ENCODE measurements around the gene PTPRZ1.

The PTPRZ1 gene

DNA sequence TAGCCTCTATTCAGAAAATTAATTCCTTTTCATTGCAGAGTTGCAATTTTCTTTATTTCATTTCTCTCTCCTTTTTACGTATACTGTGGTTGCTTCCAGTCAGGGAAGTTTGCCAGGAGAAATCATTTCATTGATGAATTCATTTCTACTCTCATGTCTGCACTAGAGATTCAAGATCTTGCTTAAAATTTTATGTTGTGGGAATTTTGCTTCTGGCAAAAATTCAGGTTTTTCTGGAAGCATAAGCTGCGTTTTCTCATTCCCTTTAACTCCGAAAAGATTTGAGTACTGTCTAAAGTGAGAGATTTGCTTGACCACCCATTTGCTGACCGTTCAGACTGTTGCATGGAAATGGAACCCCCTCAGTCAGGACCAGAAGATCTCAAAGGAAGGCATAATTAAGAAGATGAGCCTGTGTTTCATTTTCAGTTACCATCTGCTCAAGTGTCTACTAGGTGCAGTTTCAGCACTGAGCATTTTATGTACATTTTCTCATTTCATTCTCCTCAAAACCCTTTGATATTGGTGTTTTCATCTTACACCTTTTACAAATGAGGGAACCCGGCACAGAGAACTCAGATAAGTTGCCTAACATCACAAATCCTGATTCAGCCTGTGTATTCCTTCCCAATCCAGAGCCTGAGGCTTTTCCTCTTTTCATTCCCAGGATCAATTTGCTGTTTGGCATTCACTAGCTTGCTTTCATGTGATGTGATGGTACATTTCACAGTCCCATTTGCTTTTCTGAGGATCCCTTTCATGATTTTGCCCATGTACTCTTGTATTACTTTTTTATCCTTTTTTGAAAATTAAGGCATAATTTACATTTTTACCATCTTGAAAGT lies 3.9 kb downstream of the PTPRZ1 start:
- TF ChIP-seq TCF4 (CRISPR knock-in tag; IDR thresholded peaks at IDR 0.05; ENCODE audit: borderline replicate concordance) (no peak), ESRRG (CRISPR knock-in tag; IDR thresholded peaks at IDR 0.05) (no peak), CREB5 (CRISPR knock-in tag; IDR thresholded peaks at IDR 0.05; ENCODE audit: low read depth) (no peak), GLIS3 (CRISPR knock-in tag; IDR thresholded peaks at IDR 0.05) (no peak), ZNF8 (CRISPR knock-in tag; IDR thresholded peaks at IDR 0.05) (no peak), TOX (CRISPR knock-in tag; IDR thresholded peaks at IDR 0.05; ENCODE audit: borderline replicate concordance) (no peak), OSR1 (CRISPR knock-in tag; IDR thresholded peaks at IDR 0.05) (no peak), ISL1 (CRISPR knock-in tag; IDR thresholded peaks at IDR 0.05) (no peak), ZC3H10 (CRISPR knock-in tag; IDR thresholded peaks at IDR 0.05) (no peak), ZFP30 (CRISPR knock-in tag; IDR thresholded peaks at IDR 0.05) (no peak), CSDC2 (CRISPR knock-in tag; IDR thresholded peaks at IDR 0.05) (no peak), ZFP3 (CRISPR knock-in tag; IDR thresholded peaks at IDR 0.05) (no peak), ZNF565 (CRISPR knock-in tag; conservative IDR thresholded peaks at IDR 0.05; ENCODE audit: low read depth) (no peak), CSRNP3 (CRISPR knock-in tag; IDR thresholded peaks at IDR 0.05) (no peak), RARB (CRISPR knock-in tag; IDR thresholded peaks at IDR 0.05) (no peak), ZNF70 (CRISPR knock-in tag; IDR thresholded peaks at IDR 0.05) (no peak)
- TF ChIP-seq, protein P1, sequence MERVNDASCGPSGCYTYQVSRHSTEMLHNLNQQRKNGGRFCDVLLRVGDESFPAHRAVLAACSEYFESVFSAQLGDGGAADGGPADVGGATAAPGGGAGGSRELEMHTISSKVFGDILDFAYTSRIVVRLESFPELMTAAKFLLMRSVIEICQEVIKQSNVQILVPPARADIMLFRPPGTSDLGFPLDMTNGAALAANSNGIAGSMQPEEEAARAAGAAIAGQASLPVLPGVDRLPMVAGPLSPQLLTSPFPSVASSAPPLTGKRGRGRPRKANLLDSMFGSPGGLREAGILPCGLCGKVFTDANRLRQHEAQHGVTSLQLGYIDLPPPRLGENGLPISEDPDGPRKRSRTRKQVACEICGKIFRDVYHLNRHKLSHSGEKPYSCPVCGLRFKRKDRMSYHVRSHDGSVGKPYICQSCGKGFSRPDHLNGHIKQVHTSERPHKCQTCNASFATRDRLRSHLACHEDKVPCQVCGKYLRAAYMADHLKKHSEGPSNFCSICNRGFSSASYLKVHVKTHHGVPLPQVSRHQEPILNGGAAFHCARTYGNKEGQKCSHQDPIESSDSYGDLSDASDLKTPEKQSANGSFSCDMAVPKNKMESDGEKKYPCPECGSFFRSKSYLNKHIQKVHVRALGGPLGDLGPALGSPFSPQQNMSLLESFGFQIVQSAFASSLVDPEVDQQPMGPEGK (CRISPR knock-in tag; IDR thresholded peaks at IDR 0.05; ENCODE audit: borderline replicate concordance): no peak
- ATAC-seq: no peak

DNA sequence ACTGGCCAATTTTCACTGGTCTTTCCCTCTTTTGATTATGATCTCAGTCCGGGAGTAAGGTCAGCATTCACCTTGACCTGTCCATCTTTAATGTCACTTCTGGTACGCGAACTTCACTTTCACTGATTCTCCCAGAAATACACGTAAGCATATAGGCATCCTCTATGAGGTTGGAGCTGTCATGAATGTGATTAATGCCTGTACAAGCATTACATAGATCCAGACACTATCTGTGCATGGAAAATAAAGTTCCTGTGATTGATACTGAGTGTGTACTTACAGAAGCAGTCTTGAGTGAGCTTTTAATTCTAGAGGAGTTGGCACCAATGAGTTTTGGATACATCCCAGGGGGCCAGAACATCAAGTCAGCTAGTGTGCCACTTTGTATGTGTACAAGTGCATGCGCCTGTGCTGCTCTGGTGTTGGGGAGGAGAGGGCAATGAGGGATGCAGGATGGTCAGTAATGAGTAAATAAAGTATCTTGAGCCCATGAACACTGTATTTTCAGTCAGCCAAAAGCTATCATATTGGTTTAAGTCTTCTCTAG lies 6.0 kb downstream of the PTPRZ1 start:
- no peak for ATAC-seq
- no peak for TF ChIP-seq TSHZ2 (CRISPR knock-in tag; IDR thresholded peaks at IDR 0.05)

DNA sequence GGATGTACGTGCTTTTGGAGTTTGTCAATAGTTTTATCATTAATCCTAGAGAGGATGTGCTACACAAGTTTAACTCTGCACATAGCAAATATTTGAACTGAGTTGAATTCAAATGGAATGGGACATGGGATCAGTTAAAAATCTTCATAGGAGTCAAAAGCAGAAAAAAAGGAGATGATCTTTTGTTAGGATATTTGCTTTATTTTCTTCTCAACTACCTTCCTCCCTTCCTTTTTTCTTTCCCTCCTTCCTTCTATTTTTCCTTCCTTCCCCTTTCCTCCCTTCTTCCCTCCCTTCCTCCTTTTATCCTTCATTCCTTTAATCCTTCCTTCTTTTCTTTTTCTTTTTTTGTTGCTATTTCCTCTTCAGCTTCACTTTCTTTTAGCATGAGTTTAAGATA lies 6.6 kb downstream of the PTPRZ1 start:
- ATAC-seq: no peak
- no peak for TF ChIP-seq GLIS3 (CRISPR knock-in tag; IDR thresholded peaks at IDR 0.05)
- TF ChIP-seq ARNTL (CRISPR knock-in tag; IDR thresholded peaks at IDR 0.05; ENCODE audit: borderline replicate concordance, low read depth): no peak

DNA sequence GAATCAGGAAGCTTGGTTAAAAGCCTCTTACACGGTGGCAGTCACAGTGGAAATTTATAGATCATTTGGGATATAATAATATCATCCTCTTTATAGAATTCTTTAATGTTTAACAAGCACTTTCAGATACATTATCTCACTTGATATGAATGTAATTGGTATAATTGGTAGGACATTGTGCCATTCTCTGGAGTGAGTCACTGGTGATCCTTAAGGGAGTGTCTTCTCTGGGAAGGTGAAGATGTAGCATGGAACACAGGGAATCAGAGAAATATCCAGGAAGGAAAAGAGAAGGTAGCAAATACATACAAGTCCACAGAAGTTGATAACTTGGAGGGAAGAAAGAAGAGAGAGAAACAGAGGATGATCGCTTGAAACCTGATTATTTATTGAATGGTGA lies 9.8 kb downstream of the PTPRZ1 start:
- no peak for TF ChIP-seq ZFP30 (CRISPR knock-in tag; IDR thresholded peaks at IDR 0.05)
- TF ChIP-seq ISL1 (CRISPR knock-in tag; IDR thresholded peaks at IDR 0.05): no peak
- TF ChIP-seq ZFP3 (CRISPR knock-in tag; IDR thresholded peaks at IDR 0.05): no peak
- TF ChIP-seq RARB (CRISPR knock-in tag; IDR thresholded peaks at IDR 0.05): no peak
- TF ChIP-seq ESRRG (CRISPR knock-in tag; IDR thresholded peaks at IDR 0.05): no peak
- TF ChIP-seq ZNF565 (CRISPR knock-in tag; conservative IDR thresholded peaks at IDR 0.05; ENCODE audit: low read depth): no peak
- TF ChIP-seq TSHZ2 (CRISPR knock-in tag; IDR thresholded peaks at IDR 0.05): no peak
- no peak for TF ChIP-seq GLIS3 (CRISPR knock-in tag; IDR thresholded peaks at IDR 0.05)
- no peak for TF ChIP-seq ZC3H10 (CRISPR knock-in tag; IDR thresholded peaks at IDR 0.05)
- TF ChIP-seq ZNF8 (CRISPR knock-in tag; IDR thresholded peaks at IDR 0.05): no peak
- TF ChIP-seq OSR1 (CRISPR knock-in tag; IDR thresholded peaks at IDR 0.05): no peak
- no peak for TF ChIP-seq PPARA (CRISPR knock-in tag; IDR thresholded peaks at IDR 0.05; ENCODE audit: borderline replicate concordance)
- ATAC-seq: no peak

All from SK-N-SH treated with all-trans-retinoic acid at 6 μM for 48 hours (cell line).